GM19395 (cell line): ENCODE measurements around the gene PDE4C.

Experiments used
- ATAC-seq: cut with Tn5 transposase; IDR thresholded peaks from one replicate; pipeline ENCODE4 v1.9.1; 2021; ENCODE audit warnings: mild to moderate bottlenecking, moderate library complexity; ENCODE audit not compliant: unreplicated experiment

Gene PDE4C

GRCh38 chr19:18202778-18203407 lies 23.3 kb downstream of the PDE4C start:
- ATAC-seq = no peak

- ATAC-seq = no peak
These were observed 23.9 kb downstream of the PDE4C start for GRCh38 chr19:18202397-18202777.

- ATAC-seq = no peak
These were observed 27.9 kb downstream of the PDE4C start for GRCh38 chr19:18198374-18198773.

GRCh38 chr19:18197941-18198340 lies 28.3 kb downstream of the PDE4C start:
- no peak for ATAC-seq

GRCh38 chr19:18197306-18197705 lies 28.9 kb downstream of the PDE4C start:
- no peak for ATAC-seq

- no peak for ATAC-seq
These were observed 29.8 kb downstream of the PDE4C start for GRCh38 chr19:18196511-18196845.

GRCh38 chr19:18194554-18195238 lies 31.5 kb downstream of the PDE4C start:
- no peak for ATAC-seq

- ATAC-seq = no peak
These were observed 32.1 kb downstream of the PDE4C start for GRCh38 chr19:18194181-18194530.

- ATAC-seq = no peak
These were observed 32.7 kb downstream of the PDE4C start for GRCh38 chr19:18193388-18194180.

- ATAC-seq = peak; percentile 88
These were observed 33.4 kb downstream of the PDE4C start, which contains the start of gene MPV17L2 for GRCh38 chr19:18192673-18193387. Gene MPV17L2, plus strand, starts transcription at chr19:18193218. Its CDS starts 64 bp downstream, at chr19:18193282.

GRCh38 chr19:18191640-18192062 lies 34.6 kb downstream of the PDE4C start:
- ATAC-seq = no peak

- no peak for ATAC-seq
These were observed 36.0 kb downstream of the PDE4C start for GRCh38 chr19:18190278-18190677.

GRCh38 chr19:18185538-18185937 lies 40.7 kb downstream of the PDE4C start:
- ATAC-seq = no peak

- ATAC-seq = no peak
These were observed 42.7 kb downstream of the PDE4C start for GRCh38 chr19:18183529-18183928.

- no peak for ATAC-seq
These were observed 46.3 kb downstream of the PDE4C start for GRCh38 chr19:18179957-18180356.

GRCh38 chr19:18176367-18177310 lies 49.6 kb downstream of the PDE4C start:
- ATAC-seq = no peak

- ATAC-seq = no peak
These were observed 51.3 kb downstream of the PDE4C start for GRCh38 chr19:18174983-18175382.
